NOMO-1 (cell line): ENCODE results near the gene STARD3NL.

Experiments used
- DNase-seq, 2 experiments: peaks; one replicate each; lab custom pipeline; 2025; ENCODE audit not compliant: unreplicated experiment in 2 of 2; lab: John Stamatoyannopoulos, UW

STARD3NL gene

GRCh38 chr7:38182450-38182849 is 4.4 kb downstream of the STARD3NL start:
- no peak for DNase-seq

- DNase-seq: no peak
Observed at GRCh38 chr7:38185395-38186307, 7.6 kb downstream of the STARD3NL start.

- peak in 1 of 2 experiments; percentile 33 for DNase-seq
Observed at GRCh38 chr7:38186593-38187314, 8.7 kb downstream of the STARD3NL start.

GRCh38 chr7:38187794-38188440 is 9.9 kb downstream of the STARD3NL start:
- DNase-seq: no peak

GRCh38 chr7:38189231-38189938 is 11.3 kb downstream of the STARD3NL start:
- no peak for DNase-seq

- no peak for DNase-seq
Observed at GRCh38 chr7:38190011-38190410, 12.0 kb downstream of the STARD3NL start.

- no peak for DNase-seq
Observed at GRCh38 chr7:38191791-38192190, 13.7 kb downstream of the STARD3NL start.

GRCh38 chr7:38192327-38192726 is 14.3 kb downstream of the STARD3NL start:
- DNase-seq: no peak

GRCh38 chr7:38195804-38196595 is 18.0 kb downstream of the STARD3NL start:
- DNase-seq: no peak

- DNase-seq: no peak
Observed at GRCh38 chr7:38198366-38198765, 20.3 kb downstream of the STARD3NL start.

GRCh38 chr7:38199154-38199553 is 21.1 kb downstream of the STARD3NL start:
- no peak for DNase-seq

- no peak for DNase-seq
Observed at GRCh38 chr7:38199782-38200181, 21.7 kb downstream of the STARD3NL start.

- DNase-seq: no peak
Observed at GRCh38 chr7:38206071-38206470, 28.0 kb downstream of the STARD3NL start.

- no peak for DNase-seq
Observed at GRCh38 chr7:38207843-38208242, 29.8 kb downstream of the STARD3NL start.

- DNase-seq: no peak
Observed at GRCh38 chr7:38211486-38211885, 33.4 kb downstream of the STARD3NL start.

- DNase-seq: no peak
Observed at GRCh38 chr7:38211940-38212339, 33.9 kb downstream of the STARD3NL start.

- no peak for DNase-seq
Observed at GRCh38 chr7:38215115-38215514, 37.1 kb downstream of the STARD3NL start.

GRCh38 chr7:38215735-38216670 is 38.0 kb downstream of the STARD3NL start:
- DNase-seq: peak; percentile 82 to 83

- DNase-seq: no peak
Observed at GRCh38 chr7:38217672-38218071, 39.6 kb downstream of the STARD3NL start.
